HG03457 (cell line): Measurements from ENCODE around the gene SIRPB2.

Experiments used
- ATAC-seq: cut with Tn5 transposase; IDR thresholded peaks from one replicate; pipeline ENCODE4 v1.9.1; 2021; ENCODE audit warnings: moderate number of reproducible peaks; ENCODE audit not compliant: unreplicated experiment

The SIRPB2 gene

GRCh38 chr20:1491281-1491840 is at the start of gene SIRPB2:
Gene SIRPB2, minus strand, starts transcription at chr20:1491420. Its CDS starts 61 bp downstream, at chr20:1491359.
- no peak for ATAC-seq

DNA sequence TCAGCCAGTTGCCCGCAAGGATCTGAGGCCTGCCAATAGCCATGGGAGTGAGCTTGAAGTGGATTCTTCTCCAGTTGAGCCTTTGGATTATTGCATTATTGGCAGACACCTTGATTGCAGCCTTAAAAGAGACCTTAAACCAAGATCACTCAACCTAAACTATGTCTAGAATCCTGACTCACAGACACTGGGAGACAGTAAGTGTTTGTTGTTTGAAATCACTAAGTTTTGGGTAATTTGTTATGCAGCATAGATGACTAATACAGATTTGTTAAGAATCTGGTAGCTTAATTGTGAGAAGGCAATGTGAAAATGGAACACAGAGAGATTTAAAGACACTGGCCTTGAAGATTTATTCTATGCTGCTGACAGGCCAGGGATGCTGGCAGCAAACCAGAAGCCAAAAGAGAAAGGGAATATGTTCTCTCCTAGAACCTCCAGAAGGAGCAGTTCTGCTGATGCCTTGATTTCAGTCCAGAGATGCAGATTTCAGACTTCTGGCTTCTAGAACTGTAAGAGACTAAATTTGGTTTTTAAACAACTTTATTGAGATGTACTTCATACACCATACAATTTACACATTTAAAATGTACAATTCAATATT is 48.7 kb upstream of the SIRPB2 start:
- no peak for ATAC-seq

GRCh38 chr20:1538655-1539054 is 47.4 kb upstream of the SIRPB2 start:
- ATAC-seq, result no peak

- no peak for ATAC-seq
Measured at GRCh38 chr20:1537731-1538058, 46.5 kb upstream of the SIRPB2 start.

GRCh38 chr20:1536893-1537730 is 45.9 kb upstream of the SIRPB2 start:
- no peak for ATAC-seq

DNA sequence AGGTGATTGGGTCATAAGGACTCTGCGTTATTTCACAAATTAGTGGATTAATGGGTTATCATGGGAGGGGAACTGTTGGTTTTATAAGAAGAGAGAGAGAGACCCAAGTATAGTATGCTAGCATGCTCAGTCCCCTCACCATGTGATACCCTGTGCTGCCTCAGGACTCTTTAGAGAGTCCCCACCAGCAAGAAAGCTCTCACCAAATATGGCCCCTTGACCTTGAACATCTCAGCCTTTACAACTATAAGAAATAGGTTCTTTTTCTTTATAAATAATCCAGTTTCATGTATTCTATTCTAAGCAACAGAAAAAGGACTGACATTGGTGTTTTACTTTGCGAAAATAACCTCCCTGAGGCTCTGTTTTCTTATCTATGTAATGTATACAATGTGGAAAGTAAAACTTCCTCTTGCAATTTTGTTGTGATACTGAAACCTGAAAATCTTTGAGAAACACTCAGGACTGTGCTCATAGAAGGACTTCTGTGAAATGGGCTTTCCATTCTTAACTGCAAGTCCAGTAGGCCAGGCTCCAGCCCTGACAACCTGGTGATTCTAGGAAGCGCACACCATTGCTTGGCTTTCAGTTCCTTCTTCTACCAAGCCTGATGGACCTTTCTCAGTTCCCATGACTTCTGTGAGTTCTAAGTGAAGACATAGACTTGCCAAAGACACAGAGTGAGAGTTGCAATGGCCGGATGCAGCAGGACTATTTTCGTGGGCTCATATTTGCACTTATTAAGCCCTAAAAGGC is 44.4 kb upstream of the SIRPB2 start:
- ATAC-seq, result peak; percentile 83

DNA sequence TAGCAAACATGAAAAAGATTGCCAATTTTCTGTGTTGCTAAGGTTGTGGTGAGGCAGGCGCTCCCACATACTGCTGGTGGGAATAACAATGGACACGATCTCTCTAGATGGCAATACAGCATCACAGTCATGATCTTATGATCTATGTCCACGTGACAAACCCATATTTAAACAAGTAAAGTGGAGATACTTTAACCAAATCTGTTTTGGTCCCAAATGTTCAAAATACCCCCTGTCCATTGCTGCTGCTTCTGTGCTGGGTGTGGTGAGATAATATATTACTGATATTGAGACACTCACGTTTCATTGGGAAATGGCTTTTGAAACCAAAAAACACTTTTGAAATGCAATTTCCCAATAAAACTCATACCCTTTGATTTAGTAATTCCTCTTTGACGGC is 43.3 kb upstream of the SIRPB2 start:
- ATAC-seq, result no peak

DNA sequence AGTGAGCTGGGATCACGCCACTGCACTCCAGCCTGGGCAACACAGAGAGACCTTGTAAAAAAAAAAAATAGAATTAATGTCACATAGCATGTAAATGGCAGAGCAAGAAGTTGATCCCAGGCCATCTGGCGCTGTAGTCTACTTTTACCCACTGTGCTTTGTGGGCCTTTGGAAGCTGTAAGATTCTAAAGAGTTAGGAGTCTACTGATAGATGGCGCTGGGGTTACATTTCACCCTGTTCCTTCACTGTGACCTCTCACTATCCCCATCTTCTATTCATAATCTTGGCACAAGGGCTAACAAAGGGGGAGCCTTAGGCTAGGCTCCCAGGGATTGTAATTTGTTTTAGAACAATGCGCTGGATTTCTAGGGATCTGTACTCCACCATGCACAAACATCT is 41.8 kb upstream of the SIRPB2 start:
- no peak for ATAC-seq

GRCh38 chr20:1528811-1529210 is 37.6 kb upstream of the SIRPB2 start:
- no peak for ATAC-seq

DNA sequence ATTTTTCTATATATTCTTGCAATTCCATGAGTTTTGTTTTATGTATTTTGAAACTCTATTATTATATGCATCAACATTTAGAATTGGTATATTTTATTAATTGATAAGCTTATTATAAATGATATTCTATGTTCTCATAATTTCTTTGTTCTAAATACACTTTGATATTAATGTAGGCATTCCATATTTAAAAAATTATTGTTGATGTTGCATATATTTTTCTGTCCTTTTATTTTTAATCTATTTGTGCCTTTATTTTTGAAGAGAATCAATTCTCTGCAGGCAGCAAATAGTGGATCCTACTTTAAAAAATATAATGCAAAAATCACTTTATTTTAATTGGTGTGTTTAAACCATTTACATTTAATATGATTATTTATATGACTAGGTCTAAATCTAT is 36.7 kb upstream of the SIRPB2 start:
- no peak for ATAC-seq

DNA sequence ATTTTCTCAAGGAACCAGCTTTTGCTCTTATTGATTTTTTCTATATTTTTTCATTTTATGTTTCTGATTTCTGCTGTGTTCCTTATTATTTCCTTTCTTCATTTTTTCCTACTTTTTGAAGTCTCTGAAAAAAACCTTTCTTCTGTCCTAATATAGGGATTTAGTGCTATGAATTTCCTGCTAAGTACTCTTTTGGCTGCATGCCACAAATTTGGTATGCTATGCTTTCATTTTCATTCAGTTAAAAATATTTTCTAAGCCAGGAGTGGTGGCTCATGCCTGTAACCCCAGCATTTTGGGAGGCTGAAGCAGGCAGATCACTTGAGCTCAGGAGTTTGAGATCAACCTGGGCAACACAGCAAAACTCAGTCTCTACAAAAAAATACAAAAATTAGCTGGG is 35.7 kb upstream of the SIRPB2 start:
- no peak for ATAC-seq

GRCh38 chr20:1526310-1526709 is 35.1 kb upstream of the SIRPB2 start:
- ATAC-seq, result no peak

DNA sequence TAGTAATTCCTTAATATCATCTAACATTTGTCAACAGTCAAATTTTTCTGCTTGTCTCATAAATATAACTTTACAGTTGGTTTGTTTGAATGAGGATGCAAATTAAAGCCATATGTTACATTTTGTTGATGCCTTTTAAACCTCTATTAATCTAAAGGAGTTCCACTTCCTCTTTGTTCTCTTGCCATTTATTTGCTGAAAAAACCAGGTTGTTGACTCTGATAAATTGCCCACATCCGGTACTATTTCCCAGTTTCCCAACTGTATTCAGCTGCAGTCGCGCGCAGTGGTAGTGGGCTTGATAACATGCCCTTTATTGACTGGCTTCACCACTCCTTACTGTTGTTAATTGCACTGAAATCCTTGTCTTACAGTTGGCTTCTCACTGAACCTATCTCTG is 32.8 kb upstream of the SIRPB2 start:
- no peak for ATAC-seq

GRCh38 chr20:1517010-1517409 is 25.8 kb upstream of the SIRPB2 start:
- no peak for ATAC-seq

DNA sequence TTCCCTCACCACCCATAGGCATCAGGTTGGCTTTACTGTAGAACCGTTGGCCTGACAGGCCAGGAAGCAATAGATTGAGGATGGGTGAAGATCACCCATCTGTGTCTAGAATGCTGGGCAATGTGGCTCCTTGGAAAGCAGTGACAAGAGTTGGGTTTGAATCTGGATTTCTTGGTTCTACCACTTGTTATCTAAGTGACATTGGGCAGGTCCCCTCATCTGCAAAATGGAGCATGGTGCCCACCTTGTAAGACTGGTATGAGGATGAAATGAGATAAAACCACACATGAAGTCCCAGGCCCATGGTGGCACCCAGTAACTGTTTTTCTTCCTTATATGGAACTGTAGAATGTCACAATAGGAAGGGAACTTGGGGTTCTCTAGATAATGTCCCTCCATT is 22.6 kb upstream of the SIRPB2 start:
- ATAC-seq, result no peak

GRCh38 chr20:1509237-1509636 is 18.0 kb upstream of the SIRPB2 start:
- no peak for ATAC-seq

GRCh38 chr20:1508574-1508973 is 17.4 kb upstream of the SIRPB2 start:
- ATAC-seq, result no peak

DNA sequence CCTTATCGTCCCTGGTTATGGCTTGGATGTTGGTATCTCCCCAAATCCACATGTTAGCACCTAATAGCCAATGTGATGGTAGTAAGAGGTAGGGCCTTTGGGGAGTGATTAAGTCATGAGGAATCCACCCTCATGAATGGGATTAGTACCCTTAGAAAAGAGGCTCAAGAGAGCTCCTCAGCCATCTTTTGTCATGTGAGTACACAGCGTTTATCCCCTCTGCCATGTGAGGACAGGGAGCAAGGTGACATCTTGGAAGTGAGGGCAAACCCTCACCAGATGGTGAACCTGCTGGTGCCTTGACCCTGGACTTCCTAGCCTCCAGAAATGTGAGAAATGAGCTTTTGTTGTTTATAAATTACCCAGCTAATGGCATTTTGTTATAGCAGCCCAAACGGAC is 16.1 kb upstream of the SIRPB2 start:
- no peak for ATAC-seq

DNA sequence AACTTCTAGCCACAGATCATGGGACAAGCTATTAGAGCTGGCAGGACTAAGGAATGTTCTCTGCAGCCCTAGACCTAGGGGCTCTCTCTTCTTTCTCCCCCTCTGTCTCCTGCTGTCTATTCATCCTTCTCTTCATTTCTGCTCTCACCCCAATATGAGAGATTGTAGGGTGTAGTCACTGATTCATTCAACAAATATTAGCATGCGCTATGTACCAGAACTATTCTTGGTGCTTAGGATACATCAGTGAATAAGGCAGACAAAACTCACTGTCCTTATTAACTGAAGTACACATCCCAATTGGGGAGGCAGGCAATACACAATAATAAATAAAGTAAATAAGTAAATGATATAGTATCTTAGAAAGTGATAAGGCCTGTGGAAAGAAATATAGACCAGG is 14.7 kb upstream of the SIRPB2 start:
- no peak for ATAC-seq

GRCh38 chr20:1505361-1505760 is 14.1 kb upstream of the SIRPB2 start:
- no peak for ATAC-seq

GRCh38 chr20:1503564-1504227 is 12.5 kb upstream of the SIRPB2 start:
- peak; percentile 93 for ATAC-seq
